COLO829 (cell line): Measurements from ENCODE around the gene SHISA9.

Experiments used
- DNase-seq: peaks from one replicate; pipeline ENCODE4 v3.0.0; 2012; ENCODE audit warnings: low spot score

Gene SHISA9

GRCh38 chr16:12951976-12952375 is 50.6 kb downstream of the SHISA9 start:
- no peak for DNase-seq

- no peak for DNase-seq
Observed at GRCh38 chr16:12958366-12958765, 57.0 kb downstream of the SHISA9 start.

GRCh38 chr16:12959072-12959471 is 57.7 kb downstream of the SHISA9 start:
- DNase-seq, result no peak

GRCh38 chr16:12961626-12962025 is 60.2 kb downstream of the SHISA9 start:
- no peak for DNase-seq

GRCh38 chr16:12964461-12964860 is 63.1 kb downstream of the SHISA9 start:
- no peak for DNase-seq

- no peak for DNase-seq
Observed at GRCh38 chr16:12965274-12965804, 63.9 kb downstream of the SHISA9 start.

GRCh38 chr16:12971241-12971640 is 69.8 kb downstream of the SHISA9 start:
- DNase-seq, result no peak

- no peak for DNase-seq
Observed at GRCh38 chr16:12972246-12972645, 70.8 kb downstream of the SHISA9 start.

GRCh38 chr16:12975766-12976165 is 74.4 kb downstream of the SHISA9 start:
- DNase-seq, result no peak

- no peak for DNase-seq
Observed at GRCh38 chr16:12976496-12976895, 75.1 kb downstream of the SHISA9 start.

- DNase-seq, result peak; percentile 29
Observed at GRCh38 chr16:12976936-12977335, 75.5 kb downstream of the SHISA9 start.

- DNase-seq, result no peak
Observed at GRCh38 chr16:12985516-12985915, 84.1 kb downstream of the SHISA9 start.

GRCh38 chr16:12988071-12988470 is 86.7 kb downstream of the SHISA9 start:
- no peak for DNase-seq

GRCh38 chr16:12992066-12992465 is 90.7 kb downstream of the SHISA9 start:
- no peak for DNase-seq

GRCh38 chr16:12994402-12994801 is 93.0 kb downstream of the SHISA9 start:
- DNase-seq, result no peak

- no peak for DNase-seq
Observed at GRCh38 chr16:12995721-12996372, 94.4 kb downstream of the SHISA9 start.

GRCh38 chr16:12998361-12999085 is 97.1 kb downstream of the SHISA9 start:
- no peak for DNase-seq

- no peak for DNase-seq
Observed at GRCh38 chr16:12999368-12999767, 98.0 kb downstream of the SHISA9 start.

GRCh38 chr16:13005721-13006247 is 104.4 kb downstream of the SHISA9 start:
- no peak for DNase-seq

- no peak for DNase-seq
Observed at GRCh38 chr16:13012601-13013000, 111.2 kb downstream of the SHISA9 start.

GRCh38 chr16:13013043-13013442 is 111.6 kb downstream of the SHISA9 start:
- no peak for DNase-seq

GRCh38 chr16:13014476-13014875 is 113.1 kb downstream of the SHISA9 start:
- DNase-seq, result no peak

GRCh38 chr16:13018026-13018425 is 116.6 kb downstream of the SHISA9 start:
- DNase-seq, result no peak
